K562 (cell line): ENCODE measurements around the gene SDC1. TPM values are rescaled to one million over a fixed set of nuclear protein-coding genes. Genes with fewer than 3 reads are reported as not detected.

Experiments used
- C11orf30 ChIP-seq: fragments of 450-650 bp; IDR thresholded peaks from 2 replicates; pipeline ENCODE4 v1.6.1; 2016; ENCODE audit warnings: low read depth, mild to moderate bottlenecking
- GTF2E2 ChIP-seq: fragments of 200-800 bp; sonication (Bioruptor generic); IDR thresholded peaks from 2 replicates; pipeline ENCODE4 v1.6.1; 2016; ENCODE audit warnings: missing genetic modification characterization, missing compliant biosample characterization
- HSF4 ChIP-seq: fragments of 250-450 bp; sonication (Bioruptor Pico); IDR thresholded peaks from 2 replicates; pipeline ENCODE4 v2.1.2; 2022; ENCODE audit warnings: mild to moderate bottlenecking, moderate library complexity, borderline replicate concordance
- JUN ChIP-seq, 2 experiments: sonication (generic) in 1 of 2; formaldehyde crosslinking in 1 of 2; IDR thresholded peaks; 2 replicates each; pipeline versions ENCODE4 v1.6.1 to v1.8.0; 2012 to 2022; ENCODE audit warnings: borderline replicate concordance in 2 of 2, mild to moderate bottlenecking in 2 of 2, improper control_type of control experiment in 1 of 2, low read depth in 1 of 2, low read length in 1 of 2, missing genetic modification reagents in 1 of 2
- KDM4B ChIP-seq, 2 experiments: fragments of 450-650 bp in 1 of 2; sonication (generic) in 1 of 2; IDR thresholded peaks; 2 replicates each; pipeline ENCODE4 v1.6.1; 2016 to 2017; ENCODE audit warnings: borderline replicate concordance in 2 of 2, antibody characterized with exemption in 1 of 2, low read depth in 1 of 2, mild to moderate bottlenecking in 1 of 2
- L3MBTL2 ChIP-seq: fragments of 450-650 bp; IDR thresholded peaks from 2 replicates; pipeline ENCODE4 v1.6.1; 2016; ENCODE audit warnings: mild to moderate bottlenecking, moderate library complexity
- MAFF ChIP-seq: IDR thresholded peaks from 2 replicates; pipeline ENCODE4 v1.6.1; 2012; ENCODE audit warnings: low read length, improper control_type of control experiment
- MAFK ChIP-seq: IDR thresholded peaks from 2 replicates; pipeline ENCODE4 v1.6.1; 2011; ENCODE audit warnings: low read length, improper control_type of control experiment
- MED1 ChIP-seq: sonication (generic); formaldehyde crosslinking; IDR thresholded peaks from 2 replicates; pipeline ENCODE4 v1.8.1; 2023; ENCODE audit warnings: missing genetic modification reagents, borderline replicate concordance
- NFXL1 ChIP-seq: fragments of 450-650 bp; formaldehyde crosslinking; IDR thresholded peaks from 2 replicates; pipeline ENCODE4 v1.4.0; 2021; ENCODE audit warnings: mild to moderate bottlenecking
- POLR2AphosphoS5 ChIP-seq: IDR thresholded peaks from 2 replicates; pipeline ENCODE4 v1.6.1; 2011; ENCODE audit warnings: mild to moderate bottlenecking, low read depth, low read length, moderate library complexity; ENCODE audit not compliant: control insufficient read depth, insufficient read depth
- RNF219 ChIP-seq: fragments of 250-450 bp; sonication (Bioruptor Pico); IDR thresholded peaks from 2 replicates; pipeline ENCODE4 v1.5.0; 2022; ENCODE audit warnings: mild to moderate bottlenecking
- SAFB ChIP-seq: fragments of 200-400 bp; formaldehyde crosslinking; IDR thresholded peaks from 2 replicates; pipeline ENCODE4 v1.6.1; 2017; ENCODE audit warnings: low read depth, low read length, borderline replicate concordance
- TCF7 ChIP-seq: sonication (generic); IDR thresholded peaks from 2 replicates; pipeline ENCODE4 v1.6.1; 2016; ENCODE audit warnings: antibody characterized with exemption, borderline replicate concordance
- TGIF2 ChIP-seq: sonication (generic); formaldehyde crosslinking; IDR thresholded peaks from 2 replicates; pipeline ENCODE4 v1.8.1; 2022; ENCODE audit warnings: mild to moderate bottlenecking, missing genetic modification reagents, moderate library complexity
- TSC22D4 ChIP-seq: fragments of 450-650 bp; IDR thresholded peaks from 2 replicates; pipeline ENCODE4 v1.6.1; 2016; ENCODE audit warnings: missing genetic modification characterization, missing biosample characterization, control low read depth
- WHSC1 ChIP-seq: IDR thresholded peaks from one replicate; pipeline ENCODE4 v1.6.1; 2012; ENCODE audit warnings: low read length, control low read depth, inconsistent platforms
- ZNF316 ChIP-seq: fragments of 450-650 bp; IDR thresholded peaks from 2 replicates; pipeline ENCODE4 v1.6.1; 2016
- polyA plus RNA-seq, 8 experiments: library from polyadenylated mRNA; depleted of rRNA in 4 of 8; stranded (reverse) in 5 of 8; unstranded in 3 of 8; fragments of >200 nt; fragmentation: Nextera tagmentation in 2 of 8; fragmentation: Illumina TruSeq in 1 of 8; extraction: Ambion mirVana in 2 of 8; extraction: Trizol in 1 of 8; gene quantifications; 2 replicates each; pipeline versions ENCODE4 v1.2.1 to v1.2.3, GENCODE V29; 2011 to 2014; ENCODE audit warnings: inconsistent platforms in 1 of 8, missing spikeins in 1 of 8
- total RNA-seq, 7 experiments: library from RNA; depleted of rRNA in 6 of 7; stranded (reverse); fragments of >200 nt in 6 of 7; fragmentation: Illumina TruSeq in 2 of 7; extraction: Trizol in 2 of 7; gene quantifications; 2 replicates each; pipeline versions ENCODE4 v1.2.1 to v1.2.3, GENCODE V29; 2011 to 2021; ENCODE audit warnings: low replicate concordance in 1 of 7

SDC1 gene
- total and polyA plus RNA-seq, 9 of the 15 experiments (the other 6 are each of a cell fraction or from before 2014, with no cell fraction given) = 0.06 to 2.7 (median 0.49) TPM

GRCh38 chr2:20273042-20273441 is 48.1 kb upstream of the SDC1 start (continued):
- peak; percentile 78 for TF ChIP-seq C11orf30
- no peak for TF ChIP-seq GTF2E2 (tag)
- TF ChIP-seq TGIF2 (CRISPR knock-in tag) = no peak
- TF ChIP-seq TCF7 = no peak
- TF ChIP-seq MAFF = peak; percentile 85
- no peak for TF ChIP-seq L3MBTL2
- no peak for TF ChIP-seq POLR2AphosphoS5
- TF ChIP-seq SAFB = no peak
- TF ChIP-seq TSC22D4 (tag) = no peak
- peak; percentile 84 for TF ChIP-seq ZNF316
- no peak for TF ChIP-seq RNF219 (CRISPR knock-in tag)
- no peak for TF ChIP-seq HSF4 (CRISPR knock-in tag)
- peak; percentile 89 for TF ChIP-seq MAFK
- TF ChIP-seq WHSC1 = no peak
- no peak for TF ChIP-seq JUN (IDR thresholded peaks at IDR 0.05; ENCODE audit: borderline replicate concordance, low read depth, low read length)
- no peak for TF ChIP-seq JUN (CRISPR knock-in tag; IDR thresholded peaks at IDR 0.05; ENCODE audit: borderline replicate concordance)
- TF ChIP-seq KDM4B (IDR thresholded peaks at IDR 0.05; ENCODE audit: borderline replicate concordance in 2 of 2, low read depth in 1 of 2) = no peak
- no peak for TF ChIP-seq MED1 (CRISPR knock-in tag)
- TF ChIP-seq NFXL1 = no peak
